CD4-positive, alpha-beta T cell treated with Interleukin-4 for 4 hours (primary cell): ENCODE measurements around the gene TLE2.
"Not testable (repeated sequence)": the region's sequence is repeated elsewhere in the genome, so short reads cannot be mapped to it uniquely, and the experiment has no call there.

Experiments
- DNase-seq: peaks from one replicate; pipeline ENCODE4 v3.0.0-alpha.2; 2020

TLE2 gene

GRCh38 chr19:3012059-3012458, 17.0 kb downstream of the TLE2 start:
- not testable (repeated sequence) for DNase-seq

- no peak for DNase-seq
These were observed 18.2 kb downstream of the TLE2 start for GRCh38 chr19:3010871-3011270.

- no peak for DNase-seq
These were observed 20.1 kb downstream of the TLE2 start for GRCh38 chr19:3008994-3009393.

- no peak for DNase-seq
These were observed 21.1 kb downstream of the TLE2 start for GRCh38 chr19:3007975-3008374.

GRCh38 chr19:3006075-3006767, 22.9 kb downstream of the TLE2 start:
- no peak for DNase-seq

- no peak for DNase-seq
These were observed 23.7 kb downstream of the TLE2 start for GRCh38 chr19:3005345-3005744.

GRCh38 chr19:3004522-3004921, 24.6 kb downstream of the TLE2 start:
- no peak for DNase-seq

- DNase-seq = no peak
These were observed 26.0 kb downstream of the TLE2 start for GRCh38 chr19:3003046-3003445.

GRCh38 chr19:3001235-3001800, 27.8 kb downstream of the TLE2 start:
- no peak for DNase-seq

- DNase-seq = no peak
These were observed 30.4 kb downstream of the TLE2 start for GRCh38 chr19:2998642-2999041.

- no peak for DNase-seq
These were observed 31.4 kb downstream of the TLE2 start for GRCh38 chr19:2997720-2998119.

GRCh38 chr19:2994588-2995131, 34.4 kb downstream of the TLE2 start:
- DNase-seq = no peak

GRCh38 chr19:2993579-2993978, 35.5 kb downstream of the TLE2 start:
- DNase-seq = no peak

- no peak for DNase-seq
These were observed 36.1 kb downstream of the TLE2 start for GRCh38 chr19:2992958-2993357.

GRCh38 chr19:2992333-2992732, 36.7 kb downstream of the TLE2 start:
- not testable (repeated sequence) for DNase-seq

GRCh38 chr19:2989236-2989946, 39.7 kb downstream of the TLE2 start:
- no peak for DNase-seq

- no peak for DNase-seq
These were observed 40.5 kb downstream of the TLE2 start for GRCh38 chr19:2988568-2988967.

GRCh38 chr19:2987797-2988196, 41.3 kb downstream of the TLE2 start:
- no peak for DNase-seq

- DNase-seq = no peak
These were observed 42.0 kb downstream of the TLE2 start for GRCh38 chr19:2986951-2987524.

- DNase-seq = no peak
These were observed 44.9 kb downstream of the TLE2 start for GRCh38 chr19:2984215-2984528.

GRCh38 chr19:2983351-2984214, 45.5 kb downstream of the TLE2 start:
- DNase-seq = no peak

- no peak for DNase-seq
These were observed 46.1 kb downstream of the TLE2 start for GRCh38 chr19:2982983-2983350.

- no peak for DNase-seq
These were observed 46.5 kb downstream of the TLE2 start for GRCh38 chr19:2982561-2982960.
